HepG2 (cell line): ENCODE measurements around the gene GGT7. TPM values are rescaled to one million over a fixed set of nuclear protein-coding genes. Genes with fewer than 3 reads are reported as not detected.

Source experiments
- ATAC-seq: fragments of 200-7000 bp; cut with Tn5 transposase; 3 replicates; pipeline ENCODE4 v1.9.1; 2020; ENCODE audit warnings: mild to moderate bottlenecking, moderate library complexity
- BruUV-seq: library from RNA; stranded (reverse); fragments of 400-500 nt; replicated peaks from 2 replicates; lab custom pipeline; 2021; lab: Mats Ljungman, UMichigan
- CTCF ChIA-PET: fragments of 300-600 bp; formaldehyde crosslinking; extraction: SDS; loops from one replicate; lab custom pipeline; 2021; ENCODE audit warnings: low total read pairs, inconsistent platforms, low intra/inter-chr PET ratio; lab: Yijun Ruan, JAX
- POLR2A ChIA-PET: fragments of 350-600 bp; sonication (Branson Sonifier 250); formaldehyde crosslinking; loops from one replicate; lab custom pipeline; 2020; ENCODE audit warnings: antibody characterized with exemption, inconsistent platforms; lab: Yijun Ruan, JAX
- DNase-seq: peaks from one replicate; pipeline ENCODE4 v3.0.0-alpha.2; 2015; ENCODE audit warnings: low spot score
- FAIRE-seq: peaks from 3 replicates; lab custom pipeline; 2011; peaks lifted over from hg19 to GRCh38; lab: Jason Lieb, UNC
- H2AFZ ChIP-seq: one replicate; pipeline ENCODE4 v1.6.1; 2011; ENCODE audit warnings: low read length, inconsistent platforms
- H3K27ac ChIP-seq: fragments of 300-600 bp; 3 replicates; pipeline ENCODE4 v1.8.0; 2011; ENCODE audit warnings: mixed run types, mild to moderate bottlenecking, mixed read lengths, low read length, inconsistent platforms; ENCODE audit not compliant: insufficient read depth; ENCODE audit errors: extremely low read length
- H3K27me3 ChIP-seq, 2 experiments: fragments of 200-600 bp in 1 of 2; 2 replicates in 1 of 2; 3 replicates in 1 of 2; pipeline versions ENCODE4 v1.6.0 to v1.8.0; 2011; ENCODE audit warnings: low read length in 2 of 2, mild to moderate bottlenecking in 2 of 2, moderate library complexity in 2 of 2, inconsistent platforms in 1 of 2; ENCODE audit not compliant: insufficient read depth in 2 of 2, control insufficient read depth in 1 of 2
- H3K36me3 ChIP-seq, 2 experiments: fragments of 200-600 bp in 1 of 2; replicated peaks in 1 of 2; 2 replicates in 1 of 2; 3 replicates in 1 of 2; pipeline versions ENCODE4 v1.5.1 to v1.8.0; 2011; ENCODE audit warnings: low read length in 2 of 2, inconsistent platforms in 1 of 2; ENCODE audit not compliant: insufficient read depth in 2 of 2, control insufficient read depth in 1 of 2
- H3K4me1 ChIP-seq: 2 replicates; pipeline ENCODE4 v1.5.1; 2012; ENCODE audit warnings: low read length, inconsistent platforms; ENCODE audit not compliant: insufficient read depth
- H3K4me2 ChIP-seq: 2 replicates; pipeline ENCODE4 v1.6.0; 2011; ENCODE audit warnings: low read depth, low read length, inconsistent platforms
- H3K4me3 ChIP-seq, 3 experiments: fragments of 200-600 bp in 1 of 3; sonication (generic), shearing (Covaris generic) in 1 of 3; replicated peaks in 1 of 3; 2 replicates each; pipeline ENCODE4 v1.5.1; 2011 to 2016; ENCODE audit warnings: low read length in 3 of 3, inconsistent platforms in 2 of 3, low read depth in 2 of 3, mild to moderate bottlenecking in 2 of 3, control low read depth in 1 of 3, mixed read lengths in 1 of 3; ENCODE audit not compliant: insufficient read depth in 1 of 3
- H3K79me2 ChIP-seq: one replicate; pipeline ENCODE4 v1.6.1; 2011; ENCODE audit warnings: low read length, inconsistent platforms; ENCODE audit not compliant: insufficient read depth
- H3K9ac ChIP-seq: 2 replicates; pipeline ENCODE4 v1.6.0; 2011; ENCODE audit warnings: mild to moderate bottlenecking, low read depth, low read length, inconsistent platforms; ENCODE audit not compliant: insufficient read depth
- H3K9me3 ChIP-seq: 2 replicates; pipeline ENCODE4 v1.5.1; 2012; ENCODE audit warnings: mild to moderate bottlenecking, low read length
- H4K20me1 ChIP-seq: 2 replicates; pipeline ENCODE4 v1.6.0; 2011; ENCODE audit warnings: inconsistent platforms, mild to moderate bottlenecking, low read length, moderate library complexity; ENCODE audit not compliant: insufficient read depth
- AGO2 ChIP-seq: fragments of 200-400 bp; formaldehyde crosslinking; optimal IDR thresholded peaks from 2 replicates; pipeline ENCODE3; 2017; ENCODE audit warnings: mild to moderate bottlenecking, low read depth, low read length, moderate library complexity
- ATF7-NPFF ChIP-seq: sonication (generic); formaldehyde crosslinking; IDR thresholded peaks from 2 replicates; pipeline ENCODE4 v1.8.1; 2023; ENCODE audit warnings: mild to moderate bottlenecking, low read depth, missing genetic modification reagents, moderate library complexity
- BRF2 ChIP-seq: sonication (generic); formaldehyde crosslinking; IDR thresholded peaks from 2 replicates; pipeline ENCODE4 v1.8.1; 2022; ENCODE audit warnings: mild to moderate bottlenecking, missing genetic modification reagents
- FOXJ3 ChIP-seq: sonication (generic); formaldehyde crosslinking; IDR thresholded peaks from 2 replicates; pipeline ENCODE4 v1.4.0; 2020; ENCODE audit warnings: missing genetic modification reagents, mild to moderate bottlenecking, borderline replicate concordance
- HCFC1 ChIP-seq: fragments of 150-350 bp; IDR thresholded peaks from 2 replicates; pipeline ENCODE4 v1.6.1; 2014; ENCODE audit warnings: low read depth, low read length
- HOXA7 ChIP-seq: sonication (generic); formaldehyde crosslinking; IDR thresholded peaks from 2 replicates; pipeline ENCODE4 v1.8.1; 2022; ENCODE audit warnings: mild to moderate bottlenecking, missing genetic modification reagents, moderate library complexity
- NRL ChIP-seq: sonication (generic); formaldehyde crosslinking; IDR thresholded peaks from 2 replicates; pipeline ENCODE4 v1.5.0; 2020; ENCODE audit warnings: missing genetic modification reagents, mild to moderate bottlenecking, moderate library complexity, borderline replicate concordance
- RBFOX2 ChIP-seq: fragments of 200-400 bp; formaldehyde crosslinking; IDR thresholded peaks from 2 replicates; pipeline ENCODE4 v1.6.1; 2017; ENCODE audit warnings: low read depth, mild to moderate bottlenecking, low read length
- ZFP36 ChIP-seq: fragments of 150-350 bp; IDR thresholded peaks from 2 replicates; pipeline ENCODE4 v1.6.1; 2018; ENCODE audit warnings: borderline replicate concordance, low read length, low read depth; ENCODE audit not compliant: partially characterized antibody
- ZNF30 ChIP-seq: sonication (generic); formaldehyde crosslinking; IDR thresholded peaks from 2 replicates; pipeline ENCODE4 v1.5.0; 2020; ENCODE audit warnings: mild to moderate bottlenecking, missing genetic modification reagents
- ZNF883 ChIP-seq: sonication (generic); formaldehyde crosslinking; IDR thresholded peaks from 2 replicates; pipeline ENCODE4 v1.5.1; 2020; ENCODE audit warnings: mild to moderate bottlenecking, missing genetic modification reagents; ENCODE audit errors: not compliant biosample characterization
- WGBS: methylation state at CpG from one replicate; pipeline ENCODE4 v1.1.6; 2017; ENCODE audit warnings: low lambda C conversion rate; 5-methylcytosine and 5-hydroxymethylcytosine counted together
- in situ Hi-C: cut with HindIII; loops from 2 replicates; pipeline ENCODE4 v1.10.0; 2017; ENCODE audit warnings: low pct_unique_long_range_greater_than_20kb; ENCODE audit not compliant: extremely low pct_ligation_motif_present
- intact Hi-C: fragments of 100-400 bp; cut with micrococcal nuclease; formaldehyde crosslinking; loops from one replicate; pipeline ENCODE4 v1.10.0; 2022; ENCODE audit not compliant: unreplicated experiment
- polyA plus RNA-seq, 8 experiments: library from polyadenylated mRNA; depleted of rRNA in 3 of 8; stranded (reverse) in 7 of 8; unstranded in 1 of 8; fragments of >200 nt; fragmentation: Illumina TruSeq in 4 of 8; extraction: Trizol in 4 of 8; gene quantifications; 2 replicates each; pipeline versions ENCODE4 v1.2.1 to v1.2.3, GENCODE V29; 2011 to 2016; ENCODE audit warnings: low read depth in 4 of 8, missing spikeins in 1 of 8, mixed read lengths in 1 of 8; ENCODE audit not compliant: insufficient read depth in 1 of 8
- total RNA-seq, 5 experiments: library from RNA; depleted of rRNA; stranded (reverse); fragments of >200 nt; fragmentation: Illumina TruSeq; extraction: Trizol; gene quantifications; 2 replicates each; pipeline ENCODE4 v1.2.3, GENCODE V29; 2016; ENCODE audit warnings: low read depth in 1 of 5
- TF ChIP-seq, protein P1 (sequence below): sonication (generic); formaldehyde crosslinking; conservative IDR thresholded peaks from 2 replicates; pipeline ENCODE4 v1.4.0; 2020; ENCODE audit warnings: mild to moderate bottlenecking, missing genetic modification reagents, moderate library complexity
- TF ChIP-seq, protein P2 (sequence below): sonication (generic); formaldehyde crosslinking; IDR thresholded peaks from 2 replicates; pipeline ENCODE4 v1.4.0; 2020; ENCODE audit warnings: mild to moderate bottlenecking, missing genetic modification reagents

Gene GGT7
- total and polyA plus RNA-seq, 2 of the 13 experiments (the other 11 are each of a cell fraction or from before 2014, with no cell fraction given): 6.6 to 23.0 TPM

GRCh38 chr20:34859367-34859766 lies 13.3 kb downstream of the GGT7 start:
- Histone ChIP-seq H3K4me2 (no peak overlapping the region), H3K4me3 (no peak overlapping the region), H3K36me3 (peaks cover 8 to 32% of the 10 kb centered on the region in 2 experiments; a peak in 4 of 5 replicates), H4K20me1 (no peaks in the 10 kb centered on the region), H2AFZ (no peak overlapping the region), H3K27me3 (no peaks in the 10 kb centered on the region), H3K79me2 (no peaks in the 10 kb centered on the region), H3K9me3 (no peaks in the 10 kb centered on the region), H3K27ac (no peak overlapping the region), H3K9ac (no peak overlapping the region), H3K4me1 (no peaks in the 10 kb centered on the region)
- TF ChIP-seq FOXJ3 (CRISPR knock-in tag) (no peak), AGO2 (peak; percentile 20), ZNF883 (CRISPR knock-in tag) (no peak), RBFOX2 (peak; percentile 45; the same call in 1 of the 2 replicates), ZFP36 (no peak), HCFC1 (no peak), BRF2 (CRISPR knock-in tag) (no peak), ATF7-NPFF (CRISPR knock-in tag) (no peak), ZNF30 (CRISPR knock-in tag) (no peak), HOXA7 (no peak), NRL (CRISPR knock-in tag) (0 out of 2 replicates have a peak, but pooled peaks have one; percentile 32)
- TF ChIP-seq, protein P1, sequence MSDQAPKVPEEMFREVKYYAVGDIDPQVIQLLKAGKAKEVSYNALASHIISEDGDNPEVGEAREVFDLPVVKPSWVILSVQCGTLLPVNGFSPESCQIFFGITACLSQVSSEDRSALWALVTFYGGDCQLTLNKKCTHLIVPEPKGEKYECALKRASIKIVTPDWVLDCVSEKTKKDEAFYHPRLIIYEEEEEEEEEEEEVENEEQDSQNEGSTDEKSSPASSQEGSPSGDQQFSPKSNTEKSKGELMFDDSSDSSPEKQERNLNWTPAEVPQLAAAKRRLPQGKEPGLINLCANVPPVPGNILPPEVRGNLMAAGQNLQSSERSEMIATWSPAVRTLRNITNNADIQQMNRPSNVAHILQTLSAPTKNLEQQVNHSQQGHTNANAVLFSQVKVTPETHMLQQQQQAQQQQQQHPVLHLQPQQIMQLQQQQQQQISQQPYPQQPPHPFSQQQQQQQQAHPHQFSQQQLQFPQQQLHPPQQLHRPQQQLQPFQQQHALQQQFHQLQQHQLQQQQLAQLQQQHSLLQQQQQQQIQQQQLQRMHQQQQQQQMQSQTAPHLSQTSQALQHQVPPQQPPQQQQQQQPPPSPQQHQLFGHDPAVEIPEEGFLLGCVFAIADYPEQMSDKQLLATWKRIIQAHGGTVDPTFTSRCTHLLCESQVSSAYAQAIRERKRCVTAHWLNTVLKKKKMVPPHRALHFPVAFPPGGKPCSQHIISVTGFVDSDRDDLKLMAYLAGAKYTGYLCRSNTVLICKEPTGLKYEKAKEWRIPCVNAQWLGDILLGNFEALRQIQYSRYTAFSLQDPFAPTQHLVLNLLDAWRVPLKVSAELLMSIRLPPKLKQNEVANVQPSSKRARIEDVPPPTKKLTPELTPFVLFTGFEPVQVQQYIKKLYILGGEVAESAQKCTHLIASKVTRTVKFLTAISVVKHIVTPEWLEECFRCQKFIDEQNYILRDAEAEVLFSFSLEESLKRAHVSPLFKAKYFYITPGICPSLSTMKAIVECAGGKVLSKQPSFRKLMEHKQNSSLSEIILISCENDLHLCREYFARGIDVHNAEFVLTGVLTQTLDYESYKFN: no peak
- TF ChIP-seq, protein P2, sequence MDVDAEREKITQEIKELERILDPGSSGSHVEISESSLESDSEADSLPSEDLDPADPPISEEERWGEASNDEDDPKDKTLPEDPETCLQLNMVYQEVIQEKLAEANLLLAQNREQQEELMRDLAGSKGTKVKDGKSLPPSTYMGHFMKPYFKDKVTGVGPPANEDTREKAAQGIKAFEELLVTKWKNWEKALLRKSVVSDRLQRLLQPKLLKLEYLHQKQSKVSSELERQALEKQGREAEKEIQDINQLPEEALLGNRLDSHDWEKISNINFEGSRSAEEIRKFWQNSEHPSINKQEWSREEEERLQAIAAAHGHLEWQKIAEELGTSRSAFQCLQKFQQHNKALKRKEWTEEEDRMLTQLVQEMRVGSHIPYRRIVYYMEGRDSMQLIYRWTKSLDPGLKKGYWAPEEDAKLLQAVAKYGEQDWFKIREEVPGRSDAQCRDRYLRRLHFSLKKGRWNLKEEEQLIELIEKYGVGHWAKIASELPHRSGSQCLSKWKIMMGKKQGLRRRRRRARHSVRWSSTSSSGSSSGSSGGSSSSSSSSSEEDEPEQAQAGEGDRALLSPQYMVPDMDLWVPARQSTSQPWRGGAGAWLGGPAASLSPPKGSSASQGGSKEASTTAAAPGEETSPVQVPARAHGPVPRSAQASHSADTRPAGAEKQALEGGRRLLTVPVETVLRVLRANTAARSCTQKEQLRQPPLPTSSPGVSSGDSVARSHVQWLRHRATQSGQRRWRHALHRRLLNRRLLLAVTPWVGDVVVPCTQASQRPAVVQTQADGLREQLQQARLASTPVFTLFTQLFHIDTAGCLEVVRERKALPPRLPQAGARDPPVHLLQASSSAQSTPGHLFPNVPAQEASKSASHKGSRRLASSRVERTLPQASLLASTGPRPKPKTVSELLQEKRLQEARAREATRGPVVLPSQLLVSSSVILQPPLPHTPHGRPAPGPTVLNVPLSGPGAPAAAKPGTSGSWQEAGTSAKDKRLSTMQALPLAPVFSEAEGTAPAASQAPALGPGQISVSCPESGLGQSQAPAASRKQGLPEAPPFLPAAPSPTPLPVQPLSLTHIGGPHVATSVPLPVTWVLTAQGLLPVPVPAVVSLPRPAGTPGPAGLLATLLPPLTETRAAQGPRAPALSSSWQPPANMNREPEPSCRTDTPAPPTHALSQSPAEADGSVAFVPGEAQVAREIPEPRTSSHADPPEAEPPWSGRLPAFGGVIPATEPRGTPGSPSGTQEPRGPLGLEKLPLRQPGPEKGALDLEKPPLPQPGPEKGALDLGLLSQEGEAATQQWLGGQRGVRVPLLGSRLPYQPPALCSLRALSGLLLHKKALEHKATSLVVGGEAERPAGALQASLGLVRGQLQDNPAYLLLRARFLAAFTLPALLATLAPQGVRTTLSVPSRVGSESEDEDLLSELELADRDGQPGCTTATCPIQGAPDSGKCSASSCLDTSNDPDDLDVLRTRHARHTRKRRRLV (CRISPR knock-in tag): no peak
- in situ Hi-C loops (no loop called here), intact Hi-C loops (no loop called here)
- ChIA-PET CTCF (no interaction called here), POLR2A (no interaction called here)
- WGBS: 98% methylated on average over 26 of the region's 26 CpGs
- no peak for FAIRE-seq
- no peak for DNase-seq
- BruUV-seq: no TSS peak
- no peak; the same call in 2 of the 3 replicates for ATAC-seq
